ENCODE measurements around the gene PLCZ1. TPM values are rescaled to one million over a fixed set of nuclear protein-coding genes. Genes with fewer than 3 reads are reported as not detected.
"Not testable (repeated sequence)": the region's sequence is repeated elsewhere in the genome, so short reads cannot be mapped to it uniquely, and the experiment has no call there.

PLCZ1 gene
- total RNA-seq = not detected
- long read RNA-seq = 0 reads

- DNase-seq = no peak
- intact Hi-C loops (cut with DNase I, micrococcal nuclease) = no loop called here
- no peak for ATAC-seq
These were observed at the start of gene PLCZ1, which contains the start of gene CAPZA3 for GRCh38 chr12:18737819-18738218. TSS of gene PLCZ1 (minus strand) at chr12:18738012. CDS start at chr12:18737371, 641 bp downstream. TSS of gene CAPZA3 (plus strand) at chr12:18738119. CDS start at chr12:18738269, 150 bp downstream.

- intact Hi-C loops (cut with DNase I, micrococcal nuclease); DNase-seq; ATAC-seq: not testable (repeated sequence)
These were observed 47.7 kb upstream of the PLCZ1 start for GRCh38 chr12:18785465-18785864.

GRCh38 chr12:18782827-18783226 lies 45.0 kb upstream of the PLCZ1 start:
- no peak for ATAC-seq
- no peak for DNase-seq
- intact Hi-C loops (cut with DNase I, micrococcal nuclease) = no loop called here

GRCh38 chr12:18766479-18766878 lies 28.7 kb upstream of the PLCZ1 start:
- DNase-seq; intact Hi-C loops (cut with DNase I, micrococcal nuclease); ATAC-seq: not testable (repeated sequence)

GRCh38 chr12:18755341-18755740 lies 17.5 kb upstream of the PLCZ1 start:
- intact Hi-C loops (cut with DNase I, micrococcal nuclease) = no loop called here
- DNase-seq (no peak), ATAC-seq (no peak)

GRCh38 chr12:18754124-18754707 lies 16.4 kb upstream of the PLCZ1 start:
- no peak for DNase-seq
- intact Hi-C loops (cut with DNase I, micrococcal nuclease) = no loop called here
- no peak for ATAC-seq

GRCh38 chr12:18753481-18754123 lies 15.8 kb upstream of the PLCZ1 start:
- ATAC-seq = no peak
- intact Hi-C loops (cut with DNase I, micrococcal nuclease) = no loop called here

GRCh38 chr12:18752947-18753346 lies 15.1 kb upstream of the PLCZ1 start:
- no peak for ATAC-seq
- DNase-seq = no peak
- intact Hi-C loops (cut with DNase I, micrococcal nuclease) = no loop called here

More at GRCh38 chr12:18753481-18754123, 15.8 kb upstream of the PLCZ1 start:
- no peak for DNase-seq

- ATAC-seq (no peak), DNase-seq (no peak)
- intact Hi-C loops (cut with DNase I, micrococcal nuclease) = no loop called here
These were observed 14.6 kb upstream of the PLCZ1 start for GRCh38 chr12:18752280-18752920.

- ATAC-seq (no peak), DNase-seq (no peak)
- intact Hi-C loops (cut with DNase I, micrococcal nuclease) = no loop called here
These were observed 14.1 kb upstream of the PLCZ1 start for GRCh38 chr12:18751866-18752265.

GRCh38 chr12:18750085-18750484 lies 12.3 kb upstream of the PLCZ1 start:
- ATAC-seq = no peak
- intact Hi-C loops (cut with DNase I, micrococcal nuclease) = no loop called here
- no peak for DNase-seq

GRCh38 chr12:18749386-18749957 lies 11.7 kb upstream of the PLCZ1 start:
- DNase-seq (no peak), ATAC-seq (no peak)
- intact Hi-C loops (cut with DNase I, micrococcal nuclease) = no loop called here

GRCh38 chr12:18747895-18748294 lies 10.1 kb upstream of the PLCZ1 start:
- intact Hi-C loops (cut with DNase I, micrococcal nuclease) = no loop called here
- DNase-seq = no peak
- ATAC-seq = no peak

- DNase-seq = no peak
- no peak for ATAC-seq
- intact Hi-C loops (cut with DNase I, micrococcal nuclease) = no loop called here
These were observed 6.7 kb downstream of the PLCZ1 start for GRCh38 chr12:18731156-18731555.

- DNase-seq (no peak), ATAC-seq (peak; percentile 51)
These were observed 14.1 kb downstream of the PLCZ1 start for GRCh38 chr12:18723752-18724151.

GRCh38 chr12:18721452-18721851 lies 16.4 kb downstream of the PLCZ1 start:
- ATAC-seq = no peak
- intact Hi-C loops (cut with DNase I, micrococcal nuclease) = no loop called here
- no peak for DNase-seq

More at GRCh38 chr12:18723752-18724151, 14.1 kb downstream of the PLCZ1 start:
- intact Hi-C loops (cut with DNase I, micrococcal nuclease) = no loop called here

GRCh38 chr12:18720690-18721089 lies 17.1 kb downstream of the PLCZ1 start:
- intact Hi-C loops (cut with DNase I, micrococcal nuclease) = no loop called here
- no peak for ATAC-seq

GRCh38 chr12:18719922-18720510 lies 17.8 kb downstream of the PLCZ1 start:
- intact Hi-C loops (cut with DNase I, micrococcal nuclease) = no loop called here
- ATAC-seq = no peak

More at GRCh38 chr12:18720690-18721089, 17.1 kb downstream of the PLCZ1 start:
- DNase-seq = no peak

GRCh38 chr12:18718462-18718861 lies 19.4 kb downstream of the PLCZ1 start:
- ATAC-seq = no peak
- intact Hi-C loops (cut with DNase I, micrococcal nuclease) = no loop called here
- DNase-seq = no peak

More at GRCh38 chr12:18719922-18720510, 17.8 kb downstream of the PLCZ1 start:
- no peak for DNase-seq

All from left colon (tissue), 2 donors.